HG02763 (cell line): Measurements from ENCODE around the gene KIAA1755.

Source experiments
- ATAC-seq: cut with Tn5 transposase; IDR thresholded peaks from one replicate; pipeline ENCODE4 v1.9.1; 2021; ENCODE audit warnings: mild to moderate bottlenecking, moderate library complexity; ENCODE audit not compliant: unreplicated experiment

The KIAA1755 gene, protein sequence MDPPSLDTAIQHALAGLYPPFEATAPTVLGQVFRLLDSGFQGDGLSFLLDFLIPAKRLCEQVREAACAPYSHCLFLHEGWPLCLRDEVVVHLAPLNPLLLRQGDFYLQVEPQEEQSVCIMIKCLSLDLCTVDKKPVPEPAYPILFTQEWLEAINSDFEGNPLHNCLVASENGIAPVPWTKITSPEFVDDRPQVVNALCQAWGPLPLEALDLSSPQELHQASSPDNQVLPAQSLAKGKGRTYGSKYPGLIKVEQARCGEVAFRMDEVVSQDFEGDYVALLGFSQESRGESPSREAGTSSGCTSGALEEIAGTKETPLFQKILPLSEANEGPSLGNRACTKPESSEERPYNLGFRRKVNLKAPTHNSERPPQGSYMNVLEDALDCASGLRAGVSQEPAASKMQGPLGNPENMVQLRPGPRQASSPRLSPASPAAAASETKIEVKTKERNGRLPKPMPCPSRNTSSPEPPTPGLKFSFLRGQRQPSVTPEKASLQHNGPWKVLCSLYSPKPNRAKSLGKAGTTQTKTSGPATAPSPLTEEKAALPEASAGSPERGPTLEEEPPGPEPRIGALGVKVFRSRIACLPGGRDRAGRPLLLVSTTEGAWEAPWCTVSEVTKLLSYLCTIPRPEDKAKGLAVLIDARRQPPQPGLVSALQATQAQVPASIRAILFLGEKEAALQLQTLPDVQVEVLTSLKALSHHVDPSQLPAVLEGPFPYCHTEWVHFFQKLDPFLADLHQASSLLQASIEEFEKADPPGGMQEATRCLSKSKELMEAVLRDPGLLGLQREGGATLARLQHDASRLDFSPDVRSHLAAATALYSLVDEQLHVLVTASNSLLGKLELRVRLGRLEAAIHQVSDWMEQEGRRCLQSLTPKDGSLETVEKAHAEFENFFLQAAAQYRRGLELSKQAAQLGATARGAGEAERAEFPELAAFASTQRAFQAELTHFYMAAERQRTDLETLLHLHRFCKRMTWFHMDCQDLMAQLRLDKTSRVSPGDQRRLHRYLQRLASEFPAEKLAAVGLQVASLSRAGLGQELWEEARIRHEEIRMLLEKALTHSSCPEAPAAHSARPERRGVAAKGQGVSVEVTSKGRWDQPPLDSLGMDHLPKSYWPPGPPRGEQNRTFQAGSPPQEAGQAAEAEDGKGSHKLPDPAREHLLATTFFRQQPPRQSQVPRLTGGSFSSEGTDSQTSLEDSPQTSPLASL

DNA sequence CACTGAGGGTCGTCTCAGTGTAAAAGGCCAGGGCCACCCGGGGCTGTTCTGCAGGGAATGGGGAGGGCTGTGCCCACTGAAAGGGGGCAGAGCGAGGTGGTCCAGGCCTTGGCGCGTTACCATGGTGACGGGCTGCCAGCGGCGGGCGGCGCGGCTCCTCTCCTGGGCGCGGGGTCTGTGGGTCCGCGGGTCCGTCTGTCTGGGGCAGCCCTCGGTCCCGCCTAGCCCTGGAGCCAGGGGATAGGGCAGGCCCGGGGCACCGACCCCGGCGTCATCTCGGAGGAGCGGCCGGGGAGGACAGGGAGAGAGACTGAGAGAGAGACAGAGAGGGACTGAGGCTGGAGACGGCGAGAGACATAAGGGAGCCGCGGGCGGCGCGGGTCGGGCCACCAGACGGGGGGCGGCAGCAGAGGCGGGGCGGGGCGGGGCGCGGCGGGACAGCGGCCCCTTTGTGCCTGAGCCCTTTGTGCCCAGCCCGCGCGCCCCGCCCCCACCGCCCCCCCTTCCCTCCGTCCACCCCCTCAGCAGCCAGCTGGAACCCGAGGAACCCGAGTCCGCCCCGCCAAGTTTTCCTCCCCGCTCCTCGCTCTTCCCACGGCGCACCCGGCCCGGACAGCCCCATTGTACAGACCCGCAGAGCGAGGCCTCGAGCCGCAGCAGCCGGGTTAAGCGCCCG, at the start of gene KIAA1755:
KIAA1755 (minus strand) TSS at position 358 of the 676 bp plus-strand sequence; CDS start at position 123, 235 bp downstream.
- ATAC-seq = no peak

DNA sequence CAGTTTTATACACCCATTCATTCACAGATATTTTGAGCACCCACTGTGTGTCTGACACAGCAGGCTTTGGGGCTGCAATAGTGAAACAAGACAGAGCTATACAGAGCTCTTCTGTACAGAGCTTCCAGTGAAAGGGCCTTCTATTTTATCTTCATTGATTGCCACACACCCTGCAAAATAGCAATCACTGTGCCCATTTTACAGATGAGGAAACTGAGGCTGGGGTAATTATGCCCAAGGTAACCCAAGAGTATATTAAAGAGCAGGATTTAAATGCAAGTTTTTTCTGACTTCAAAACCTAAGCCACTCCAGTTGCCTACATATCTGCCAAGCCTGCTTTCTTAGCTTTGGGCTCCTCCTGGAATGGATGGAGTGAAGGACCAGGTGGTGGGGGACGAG, 47.9 kb upstream of the KIAA1755 start:
- no peak for ATAC-seq

DNA sequence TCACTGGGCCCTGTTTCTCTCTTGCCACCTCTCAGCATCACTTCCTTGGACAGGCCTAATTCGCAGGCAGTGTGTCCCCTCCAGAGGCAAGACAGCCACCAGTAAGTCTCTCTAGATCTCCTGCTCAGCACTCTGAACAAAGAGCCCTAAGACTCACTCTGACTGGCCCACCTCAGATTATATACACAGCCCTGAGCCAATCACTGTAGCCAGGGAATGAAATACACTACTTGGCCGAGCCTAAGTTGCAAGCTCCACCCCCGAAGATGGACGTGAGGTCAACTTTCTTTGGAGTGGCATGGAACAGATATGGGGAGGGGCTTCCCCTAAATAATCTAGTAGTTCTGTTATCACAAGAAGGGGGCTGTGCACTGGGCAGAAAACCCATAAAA, 47.5 kb upstream of the KIAA1755 start:
- no peak for ATAC-seq

DNA sequence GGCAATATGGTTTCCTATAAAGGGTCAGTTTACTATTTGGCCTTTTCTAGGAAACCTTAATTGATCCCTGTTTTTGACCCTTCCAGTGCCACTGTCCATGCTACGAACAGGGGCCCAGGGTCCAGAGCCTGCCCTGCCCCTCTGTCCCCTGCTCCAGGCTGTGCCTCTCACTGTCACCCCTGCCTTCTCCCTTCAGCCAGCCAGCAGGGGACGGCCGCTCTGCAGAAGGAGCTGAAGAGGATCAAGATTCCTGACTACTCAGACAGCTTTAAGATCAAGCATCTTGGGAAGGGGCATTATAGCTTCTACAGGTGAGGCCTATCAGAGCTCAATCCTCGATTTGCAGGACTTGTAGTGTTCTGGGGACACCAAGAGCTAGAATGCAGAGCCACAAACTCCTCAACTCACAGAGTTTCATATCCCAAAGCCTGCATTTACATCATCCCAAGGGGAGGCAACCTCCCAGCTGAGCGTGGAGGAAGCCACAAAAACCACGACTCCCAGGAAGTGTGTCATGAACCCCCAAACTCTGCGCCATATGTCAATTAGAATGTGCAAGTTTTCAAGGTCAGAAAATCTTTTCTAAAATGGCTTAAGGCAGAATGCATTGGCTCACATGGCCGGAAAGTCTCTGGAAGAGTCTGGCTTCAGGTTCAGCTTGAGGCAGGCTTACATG, 47.0 kb upstream of the KIAA1755 start:
- ATAC-seq = no peak

DNA sequence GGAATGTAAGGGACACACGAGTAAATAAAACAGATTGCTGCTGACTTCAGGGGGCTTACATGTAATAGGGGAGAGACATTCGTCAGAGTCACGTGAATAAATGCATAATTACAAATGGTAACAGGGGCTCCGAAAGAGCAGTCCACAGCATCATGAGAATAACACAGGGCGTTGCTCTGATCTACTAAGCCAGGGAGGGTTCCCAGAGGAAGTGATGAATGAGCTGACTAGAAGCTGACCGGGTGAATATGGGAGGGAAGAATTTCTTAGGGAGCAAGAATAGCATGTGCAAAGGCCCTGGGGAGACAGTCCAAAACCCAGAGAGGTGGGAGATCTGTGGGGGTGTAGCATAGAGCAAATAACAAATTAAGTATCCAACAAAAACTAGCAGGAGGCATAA, 45.8 kb upstream of the KIAA1755 start:
- no peak for ATAC-seq

DNA sequence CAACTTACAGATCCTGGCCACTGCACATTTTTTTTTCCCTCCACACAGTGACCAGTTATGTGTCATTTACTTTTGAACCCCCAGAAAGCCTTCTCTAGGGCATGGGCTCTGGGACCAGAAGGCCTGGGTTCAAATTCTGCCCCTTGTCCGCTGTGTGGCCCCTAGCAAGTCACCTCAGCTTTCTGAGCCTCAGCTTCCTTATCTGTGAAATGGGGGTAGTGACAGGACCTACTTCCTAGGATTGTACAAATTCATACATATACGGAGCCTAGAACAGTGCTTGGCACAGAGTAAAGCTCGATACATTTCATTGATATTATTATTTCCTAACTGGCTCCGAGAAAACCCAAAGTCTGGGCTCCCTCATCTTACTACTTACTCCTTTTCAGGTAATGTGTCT, 45.0 kb upstream of the KIAA1755 start:
- ATAC-seq = no peak

DNA sequence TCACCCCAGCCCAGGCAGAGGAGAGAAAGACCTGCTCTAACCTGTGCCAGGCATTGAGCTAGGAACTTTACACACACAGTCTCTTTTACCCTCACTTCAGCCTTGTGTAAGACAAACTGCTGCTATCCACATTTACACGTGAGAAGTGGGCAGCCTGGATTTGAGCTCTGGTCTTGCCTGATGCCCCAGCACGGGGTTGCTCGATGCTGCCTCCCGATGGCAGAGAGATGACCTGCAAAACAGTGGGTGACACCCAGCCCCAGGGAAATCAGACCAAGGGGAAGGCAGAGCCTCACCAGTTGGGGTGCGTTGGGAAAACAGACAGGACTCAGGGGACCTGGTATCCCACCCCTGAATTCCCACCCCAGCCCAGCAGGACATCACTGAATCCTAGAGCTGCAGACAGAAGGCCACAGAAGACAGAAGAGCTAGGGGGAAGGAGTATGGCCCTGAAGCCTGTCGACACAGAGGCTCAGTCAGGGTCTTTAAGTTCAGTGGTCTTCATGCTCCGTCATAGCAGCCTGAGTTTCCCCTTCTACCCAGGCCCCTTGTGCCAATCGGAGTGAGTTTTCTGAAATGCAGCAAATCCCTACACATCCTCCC, 44.4 kb upstream of the KIAA1755 start:
- no peak for ATAC-seq

DNA sequence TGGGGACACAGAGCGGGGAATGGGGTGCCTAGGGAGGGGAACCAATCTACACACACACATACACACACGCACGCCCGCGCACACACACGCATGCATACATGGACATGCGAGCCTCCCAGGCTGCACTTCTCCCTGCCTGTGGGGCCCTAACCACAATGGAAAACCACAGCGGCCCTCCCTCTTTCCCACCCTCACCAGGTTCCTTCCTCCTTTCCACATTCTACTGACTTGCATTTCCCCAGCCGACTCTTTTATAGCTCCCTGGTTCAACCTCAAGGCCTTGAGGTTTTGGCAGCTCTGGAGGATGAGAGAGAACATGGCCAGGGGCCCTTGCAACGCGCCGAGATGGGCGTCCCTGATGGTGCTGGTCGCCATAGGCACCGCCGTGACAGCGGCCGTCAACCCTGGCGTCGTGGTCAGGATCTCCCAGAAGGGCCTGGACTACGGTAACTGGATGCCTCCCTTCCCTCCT, 43.4 kb upstream of the KIAA1755 start, which contains the start of gene BPI:
BPI (plus strand) TSS at position 249 of the 472 bp plus-strand sequence; CDS start at position 317, 68 bp downstream.
- no peak for ATAC-seq

DNA sequence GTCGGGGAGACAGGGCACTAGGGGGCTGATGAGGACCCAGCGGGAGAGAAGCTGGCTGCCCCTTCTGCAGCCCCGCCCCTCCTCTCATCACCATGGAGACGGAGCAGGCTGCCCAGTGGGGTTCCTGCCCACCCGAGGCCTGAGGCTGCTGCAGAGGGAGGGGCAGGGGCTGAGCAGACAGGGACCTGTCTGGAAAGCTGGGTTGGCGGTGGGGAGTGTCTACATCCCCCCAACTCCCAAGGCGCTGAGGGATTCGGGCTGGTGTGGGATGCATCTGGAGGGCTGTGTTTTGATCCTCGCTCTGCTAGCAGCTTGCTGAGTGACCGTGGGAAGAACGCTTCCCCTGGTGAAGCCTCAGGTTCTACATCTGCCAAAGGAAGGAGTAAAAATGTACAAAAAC, 42.3 kb upstream of the KIAA1755 start:
- ATAC-seq = no peak

DNA sequence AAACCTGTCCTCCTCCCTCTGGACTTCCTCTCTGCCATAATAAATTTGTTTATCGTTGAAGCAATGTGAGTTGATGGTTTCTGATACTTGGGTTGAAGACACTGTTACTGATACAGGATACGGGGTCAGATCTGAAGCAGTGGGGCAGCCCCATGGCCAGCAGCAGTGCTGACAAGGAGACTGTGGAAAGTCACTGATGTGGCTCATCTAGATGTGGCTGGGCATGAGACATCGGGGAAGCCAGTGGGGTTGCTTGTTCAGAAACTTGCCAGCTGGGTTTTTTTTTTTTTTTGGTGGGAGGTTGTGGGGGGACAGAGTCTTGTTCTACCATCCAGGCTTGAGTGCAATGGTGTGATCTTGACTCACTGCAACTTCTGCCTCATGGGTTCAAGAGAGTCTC, 40.8 kb upstream of the KIAA1755 start:
- no peak for ATAC-seq

DNA sequence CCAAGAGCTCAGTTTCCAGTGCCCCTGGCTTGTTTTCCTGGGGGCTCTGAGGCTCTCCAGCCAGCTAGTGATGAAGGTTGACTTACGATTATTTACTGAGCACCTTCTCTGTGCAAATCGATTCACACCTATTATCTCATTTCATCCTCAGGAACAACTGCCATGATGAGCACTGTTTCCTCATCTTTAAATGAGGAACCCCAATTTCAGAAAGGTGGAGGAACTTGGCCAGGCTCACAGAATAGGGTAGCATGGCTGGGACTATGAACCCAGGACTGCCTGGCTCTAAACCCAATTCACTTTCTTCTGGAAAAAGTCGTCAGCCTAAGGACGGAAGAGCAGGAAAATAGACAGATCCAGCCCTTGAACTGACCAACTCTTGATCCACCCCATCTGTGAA, 39.9 kb upstream of the KIAA1755 start:
- no peak for ATAC-seq

DNA sequence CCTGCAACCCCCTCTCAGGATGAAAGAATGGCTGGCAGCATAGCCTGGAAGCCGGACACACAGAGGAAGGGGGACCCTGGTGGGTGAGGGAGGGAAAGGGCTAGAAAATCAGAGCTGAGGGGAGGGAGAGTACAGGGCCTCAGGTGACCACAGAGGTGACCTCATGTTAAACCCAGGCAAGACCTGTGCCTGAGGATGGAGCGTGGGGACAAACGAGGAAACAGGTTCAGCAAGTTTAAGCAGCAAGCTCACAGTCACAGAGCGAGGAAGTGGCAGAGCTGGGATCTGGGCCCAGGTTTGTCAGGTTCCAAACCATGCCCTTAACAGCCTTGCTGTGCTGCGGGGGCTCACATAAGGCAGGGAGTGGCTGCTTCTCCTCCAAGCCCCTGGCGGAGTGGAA, 39.4 kb upstream of the KIAA1755 start:
- no peak for ATAC-seq

DNA sequence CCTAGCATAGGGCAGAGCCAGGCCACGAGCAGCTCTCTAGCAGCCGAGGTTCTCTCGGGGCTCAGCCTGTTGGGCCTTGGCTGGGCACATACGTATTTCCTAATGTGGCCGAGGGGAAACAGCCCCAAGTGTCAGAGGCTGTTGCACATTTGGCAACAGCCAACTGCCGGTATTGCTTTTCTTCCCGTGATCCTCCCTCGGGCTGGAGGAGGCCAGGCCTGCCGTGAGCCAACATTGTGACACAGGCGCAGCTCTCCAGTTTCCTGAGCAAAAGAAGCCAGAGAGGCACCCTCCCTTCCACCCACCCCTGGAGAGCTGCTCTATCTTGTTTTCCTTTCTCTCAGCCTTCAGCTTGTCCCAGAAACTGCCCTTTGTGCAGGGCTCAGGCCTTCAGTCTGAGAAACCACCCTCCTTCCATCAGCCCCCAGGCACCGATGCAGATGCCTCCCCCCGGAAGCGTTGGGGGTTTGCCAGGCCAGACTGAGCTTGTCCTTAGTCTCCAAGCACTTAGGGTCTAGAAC, 38.3 kb upstream of the KIAA1755 start:
- no peak for ATAC-seq

DNA sequence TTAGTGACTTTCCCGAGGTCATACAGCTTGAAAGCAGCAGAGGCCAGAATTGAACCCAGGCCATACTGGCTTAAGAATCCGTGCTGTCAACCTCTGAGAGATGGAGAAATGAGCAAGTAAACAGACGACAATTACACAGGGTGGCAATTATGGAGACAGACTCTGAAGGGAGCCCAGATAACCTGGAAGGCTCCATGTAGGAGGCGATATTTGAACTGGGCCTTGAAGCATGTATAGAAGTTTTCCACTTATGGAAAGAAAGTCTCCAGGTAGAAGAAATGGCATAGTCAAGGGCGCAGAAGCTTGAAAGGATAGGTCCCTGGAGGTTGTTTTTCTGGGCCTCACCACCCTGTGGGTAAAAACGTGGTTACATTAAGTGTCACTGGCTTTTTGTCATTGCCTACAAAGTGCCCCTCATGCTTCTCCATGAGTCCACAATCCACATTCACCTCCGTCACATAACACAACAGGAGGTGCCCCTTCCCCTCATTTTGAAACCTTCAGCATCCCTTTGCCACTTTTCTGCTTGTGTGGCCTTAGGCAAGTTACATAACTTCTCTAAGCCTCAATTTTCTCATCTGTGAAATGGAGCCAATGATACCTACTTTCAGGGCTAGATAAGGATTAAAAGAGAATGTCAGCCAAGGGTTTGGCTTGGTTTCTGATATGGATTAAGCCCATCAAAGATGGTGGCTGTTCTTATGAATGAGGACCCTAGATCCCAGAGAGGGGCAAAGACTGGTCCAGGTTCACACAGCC, 37.6 kb upstream of the KIAA1755 start:
- no peak for ATAC-seq

DNA sequence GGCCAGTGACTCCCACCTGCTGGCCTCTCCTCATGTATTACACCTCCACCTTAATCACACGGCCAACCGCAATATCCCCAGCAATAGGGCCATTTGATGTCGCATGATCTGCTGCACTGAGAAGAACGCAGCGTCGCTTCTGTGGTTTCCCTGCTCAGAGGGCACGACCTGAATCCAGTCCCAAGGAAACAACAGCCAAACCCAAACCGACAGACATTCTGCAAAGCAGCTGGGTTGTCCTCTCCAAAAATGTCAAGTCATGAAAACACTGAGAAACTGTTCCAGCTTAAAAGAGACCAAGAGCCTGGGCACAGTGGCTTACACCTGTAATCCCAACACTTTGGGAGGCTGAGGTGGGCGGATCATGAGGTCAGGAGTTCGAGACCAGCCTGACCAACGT, 35.9 kb upstream of the KIAA1755 start:
- no peak for ATAC-seq

DNA sequence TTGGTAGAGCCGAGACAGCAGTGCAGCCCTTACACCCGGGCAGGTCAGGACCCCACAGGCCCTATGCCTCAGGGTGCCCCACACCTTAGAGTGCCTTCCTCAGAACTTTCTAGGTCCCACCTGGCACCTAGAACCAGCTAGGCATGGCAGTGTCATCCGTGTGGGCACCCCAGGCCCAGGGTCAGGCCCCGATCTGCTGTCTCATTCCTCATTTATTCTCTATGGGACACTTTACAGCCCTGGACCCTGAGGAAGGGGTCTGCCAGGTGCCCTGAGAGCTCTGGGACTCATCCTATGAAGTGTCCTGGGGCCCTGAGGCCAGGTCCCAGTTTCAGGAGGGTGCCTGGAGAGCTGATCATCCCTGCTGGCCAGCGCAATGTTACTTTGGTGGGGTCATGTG, 35.3 kb upstream of the KIAA1755 start:
- ATAC-seq = no peak

DNA sequence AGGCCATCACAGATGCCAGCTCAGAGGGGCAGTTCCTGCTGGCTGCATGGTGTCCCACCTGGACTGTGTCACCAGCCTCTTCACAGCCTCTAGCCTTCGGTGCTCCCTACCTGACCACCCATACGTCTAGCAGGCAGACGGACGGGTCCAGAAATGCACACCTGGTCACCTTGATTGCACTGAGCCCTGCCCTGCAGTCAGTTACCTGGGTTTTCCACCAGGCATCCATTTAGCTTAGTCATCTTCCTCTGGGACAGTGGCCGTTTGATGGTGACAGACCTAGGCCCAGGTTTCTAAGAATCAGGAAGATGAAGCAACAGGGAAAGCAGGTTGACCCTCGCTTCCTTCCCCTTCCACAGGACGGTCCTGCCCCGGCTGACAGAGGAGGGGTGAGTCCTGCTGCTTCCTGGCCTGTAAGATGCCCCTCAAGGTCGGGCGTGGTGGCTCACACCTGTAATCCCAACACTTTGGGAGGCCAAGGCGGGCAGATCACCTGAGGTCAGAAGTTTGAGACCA, 33.6 kb upstream of the KIAA1755 start:
- no peak for ATAC-seq

DNA sequence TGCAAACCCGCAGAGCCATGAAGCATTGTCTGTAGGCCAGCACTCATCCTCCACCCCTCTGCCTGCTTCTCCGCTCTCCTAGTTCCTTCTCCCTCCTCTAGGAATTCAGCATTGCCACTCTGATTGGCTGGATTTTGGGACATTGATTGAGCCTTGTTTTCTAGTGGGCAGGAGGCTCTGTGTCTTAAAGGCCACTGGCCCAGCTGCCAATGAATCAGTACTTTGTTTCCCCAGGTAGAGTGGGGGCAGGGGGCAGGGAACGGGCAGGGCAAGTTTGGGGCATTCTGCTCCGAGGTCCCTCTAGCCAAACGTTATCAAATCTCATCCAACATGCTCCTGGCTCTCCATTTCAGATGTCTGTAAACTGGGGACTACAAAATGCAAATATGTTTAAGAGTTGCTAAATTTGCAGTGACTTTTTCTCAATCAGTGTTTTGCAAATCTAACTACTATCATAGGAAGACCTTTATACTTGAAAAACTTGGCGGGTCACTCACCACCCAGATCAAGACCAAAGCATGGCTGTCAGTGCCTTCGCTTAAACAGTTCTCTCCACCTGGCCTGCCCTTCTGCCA, 33.0 kb upstream of the KIAA1755 start:
- ATAC-seq = no peak
